ENCODE results near the gene CDK3.
A peak's percentile ranks its signal among the peaks of the same experiment; 100 is the strongest.

DNA sequence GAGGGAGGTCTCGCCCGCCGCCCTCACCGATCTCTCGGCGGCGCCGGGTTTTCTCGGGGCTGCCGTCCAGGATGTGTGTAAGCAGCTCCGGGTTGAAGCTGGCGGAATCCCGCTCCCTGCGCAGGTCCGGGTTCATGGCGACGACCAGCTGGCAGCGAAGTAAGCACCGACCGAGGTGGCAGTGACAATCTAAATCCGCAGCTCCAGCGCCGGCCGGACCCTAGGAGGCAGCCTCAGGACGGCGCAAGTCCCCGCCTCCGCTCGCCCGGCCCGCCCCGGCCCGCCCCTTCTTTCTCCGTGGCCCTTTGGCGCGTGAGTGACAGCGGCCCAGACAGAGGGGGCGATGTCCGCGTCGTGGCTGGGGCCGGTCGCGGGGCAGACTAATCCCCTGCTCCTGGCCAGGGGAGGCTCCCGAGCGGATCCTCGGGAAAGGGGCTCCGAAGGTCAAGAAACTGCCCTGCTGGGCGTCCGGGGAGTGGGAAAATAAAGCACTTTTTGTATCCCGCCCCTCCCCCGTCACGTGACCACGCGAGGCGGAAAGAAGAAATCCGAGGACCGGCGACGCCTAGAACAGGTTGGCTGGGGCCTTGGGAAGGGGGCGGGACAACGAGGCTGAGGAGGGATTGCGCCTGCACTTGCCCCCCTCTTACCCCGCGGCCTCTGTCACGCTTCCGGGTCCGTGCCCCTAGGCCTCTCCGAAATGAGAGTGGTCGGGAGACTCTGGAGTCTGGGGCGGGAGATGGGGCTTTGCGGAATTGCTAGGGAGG, 21.5 kb upstream of the CDK3 start, which contains the start of the genes ACOX1 and TEN1:
- TF ChIP-seq, protein P1, sequence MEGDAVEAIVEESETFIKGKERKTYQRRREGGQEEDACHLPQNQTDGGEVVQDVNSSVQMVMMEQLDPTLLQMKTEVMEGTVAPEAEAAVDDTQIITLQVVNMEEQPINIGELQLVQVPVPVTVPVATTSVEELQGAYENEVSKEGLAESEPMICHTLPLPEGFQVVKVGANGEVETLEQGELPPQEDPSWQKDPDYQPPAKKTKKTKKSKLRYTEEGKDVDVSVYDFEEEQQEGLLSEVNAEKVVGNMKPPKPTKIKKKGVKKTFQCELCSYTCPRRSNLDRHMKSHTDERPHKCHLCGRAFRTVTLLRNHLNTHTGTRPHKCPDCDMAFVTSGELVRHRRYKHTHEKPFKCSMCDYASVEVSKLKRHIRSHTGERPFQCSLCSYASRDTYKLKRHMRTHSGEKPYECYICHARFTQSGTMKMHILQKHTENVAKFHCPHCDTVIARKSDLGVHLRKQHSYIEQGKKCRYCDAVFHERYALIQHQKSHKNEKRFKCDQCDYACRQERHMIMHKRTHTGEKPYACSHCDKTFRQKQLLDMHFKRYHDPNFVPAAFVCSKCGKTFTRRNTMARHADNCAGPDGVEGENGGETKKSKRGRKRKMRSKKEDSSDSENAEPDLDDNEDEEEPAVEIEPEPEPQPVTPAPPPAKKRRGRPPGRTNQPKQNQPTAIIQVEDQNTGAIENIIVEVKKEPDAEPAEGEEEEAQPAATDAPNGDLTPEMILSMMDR (conservative IDR thresholded peaks at IDR 0.05; ENCODE audit: low read length) = peak; percentile 66
- TF ChIP-seq EZH2phosphoT487 (IDR thresholded peaks at IDR 0.05; ENCODE audit: borderline replicate concordance, low read depth, low read length) = no peak
